GM19395 (cell line): Measurements from ENCODE around the gene NLRP10.
A peak's percentile ranks its signal among the peaks of the same experiment; 100 is the strongest.
"Not testable (repeated sequence)": the region's sequence is repeated elsewhere in the genome, so short reads cannot be mapped to it uniquely, and the experiment has no call there.

ENCODE experiments used
- ATAC-seq: cut with Tn5 transposase; IDR thresholded peaks from one replicate; pipeline ENCODE4 v1.9.1; 2021; ENCODE audit warnings: mild to moderate bottlenecking, moderate library complexity; ENCODE audit not compliant: unreplicated experiment

The NLRP10 gene

GRCh38 chr11:7965386-7965785, at the start of gene NLRP10:
Gene NLRP10, minus strand, starts transcription at chr11:7965447. Its CDS starts 1,952 bp downstream, at chr11:7963495.
- no peak for ATAC-seq

- no peak for ATAC-seq
Measured at GRCh38 chr11:8013833-8014232, 48.6 kb upstream of the NLRP10 start.

DNA sequence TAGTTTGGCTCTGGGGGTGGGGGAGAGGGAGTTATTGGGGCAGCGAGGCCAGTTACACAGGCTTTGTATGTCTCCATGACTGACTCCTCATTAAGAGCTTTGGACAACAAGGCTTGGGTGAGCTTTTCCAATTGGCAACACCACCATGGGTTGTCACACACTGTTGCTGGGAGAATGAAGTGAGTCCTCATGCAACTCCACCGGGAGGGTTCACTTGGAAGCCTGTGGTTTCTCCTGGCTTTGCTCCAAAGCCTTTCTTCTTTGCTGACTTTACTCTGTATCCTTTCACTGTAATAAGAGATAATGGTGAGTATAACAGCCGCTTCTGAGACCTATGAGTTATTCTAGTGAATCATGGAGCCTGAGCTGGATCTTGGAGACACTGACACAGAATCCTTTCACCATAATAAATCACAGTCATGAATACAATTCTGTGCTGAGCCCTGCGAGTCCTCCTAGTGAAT, 46.8 kb upstream of the NLRP10 start:
- no peak for ATAC-seq

GRCh38 chr11:8011371-8011770, 46.1 kb upstream of the NLRP10 start:
- no peak for ATAC-seq

- no peak for ATAC-seq
Measured at GRCh38 chr11:8009856-8010255, 44.6 kb upstream of the NLRP10 start.

GRCh38 chr11:8008212-8008611, 43.0 kb upstream of the NLRP10 start:
- ATAC-seq = no peak

GRCh38 chr11:8006349-8006977, 41.2 kb upstream of the NLRP10 start:
- peak; percentile 87 for ATAC-seq

- no peak for ATAC-seq
Measured at GRCh38 chr11:8005556-8005955, 40.3 kb upstream of the NLRP10 start.

DNA sequence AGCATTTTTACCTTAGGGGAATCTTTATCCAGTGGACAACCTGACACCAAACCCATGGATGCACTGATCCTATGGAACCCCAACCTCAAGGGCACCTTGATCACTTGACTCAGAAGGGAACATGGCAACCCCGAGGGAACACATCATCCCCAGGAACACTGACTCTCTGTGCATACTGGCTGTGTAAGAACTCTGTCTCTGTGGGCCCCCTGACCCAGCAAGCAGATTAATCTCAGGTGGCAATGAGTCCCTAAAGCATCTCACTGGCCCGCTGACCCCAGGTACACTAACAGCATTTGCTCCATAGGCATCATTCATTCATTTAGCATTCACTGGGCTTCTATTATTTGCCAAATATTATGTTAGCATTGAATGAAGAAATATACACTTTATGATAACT, 38.8 kb upstream of the NLRP10 start:
- no peak for ATAC-seq

GRCh38 chr11:8003187-8003586, 37.9 kb upstream of the NLRP10 start:
- ATAC-seq = no peak

DNA sequence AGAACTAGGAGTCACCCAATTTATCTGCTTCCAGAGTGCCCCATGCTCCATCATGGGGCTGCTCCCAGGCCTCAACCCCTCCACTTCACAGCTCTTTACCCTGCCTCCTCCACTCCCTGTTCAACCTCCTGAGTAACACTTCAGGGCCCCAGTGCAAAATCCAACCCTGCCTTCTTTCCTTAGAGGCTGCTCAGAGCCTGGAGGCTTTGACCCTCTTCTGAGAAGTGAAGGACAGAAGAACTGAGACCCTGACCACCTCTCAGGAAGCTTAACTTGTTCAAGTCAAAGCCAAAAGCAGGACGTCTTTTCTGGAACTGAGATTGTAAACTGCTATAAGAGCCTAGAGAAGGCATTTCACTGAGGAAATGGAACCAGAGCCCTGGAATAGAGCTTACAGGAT, 37.4 kb upstream of the NLRP10 start:
- no peak for ATAC-seq

GRCh38 chr11:8000390-8000789, 35.1 kb upstream of the NLRP10 start:
- no peak for ATAC-seq

DNA sequence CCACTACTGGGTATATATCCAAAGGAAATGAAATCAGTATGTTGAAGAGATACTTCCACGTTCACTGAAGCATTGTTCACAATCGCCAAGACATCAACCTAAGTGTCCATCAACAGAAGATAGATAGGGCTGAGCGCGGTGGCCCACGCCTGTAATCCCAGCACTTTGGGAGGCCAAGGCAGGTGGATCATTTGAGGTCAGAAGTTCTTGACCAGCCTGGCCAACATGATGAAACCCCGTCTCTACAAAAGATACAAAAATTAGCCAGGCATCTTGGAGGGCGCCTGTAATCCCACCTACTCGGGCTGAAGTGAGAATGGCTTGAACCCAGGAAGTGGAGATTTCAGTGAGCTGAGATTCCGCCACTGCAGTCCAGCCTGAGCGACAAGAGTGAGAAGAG, 34.5 kb upstream of the NLRP10 start:
- ATAC-seq = no peak

DNA sequence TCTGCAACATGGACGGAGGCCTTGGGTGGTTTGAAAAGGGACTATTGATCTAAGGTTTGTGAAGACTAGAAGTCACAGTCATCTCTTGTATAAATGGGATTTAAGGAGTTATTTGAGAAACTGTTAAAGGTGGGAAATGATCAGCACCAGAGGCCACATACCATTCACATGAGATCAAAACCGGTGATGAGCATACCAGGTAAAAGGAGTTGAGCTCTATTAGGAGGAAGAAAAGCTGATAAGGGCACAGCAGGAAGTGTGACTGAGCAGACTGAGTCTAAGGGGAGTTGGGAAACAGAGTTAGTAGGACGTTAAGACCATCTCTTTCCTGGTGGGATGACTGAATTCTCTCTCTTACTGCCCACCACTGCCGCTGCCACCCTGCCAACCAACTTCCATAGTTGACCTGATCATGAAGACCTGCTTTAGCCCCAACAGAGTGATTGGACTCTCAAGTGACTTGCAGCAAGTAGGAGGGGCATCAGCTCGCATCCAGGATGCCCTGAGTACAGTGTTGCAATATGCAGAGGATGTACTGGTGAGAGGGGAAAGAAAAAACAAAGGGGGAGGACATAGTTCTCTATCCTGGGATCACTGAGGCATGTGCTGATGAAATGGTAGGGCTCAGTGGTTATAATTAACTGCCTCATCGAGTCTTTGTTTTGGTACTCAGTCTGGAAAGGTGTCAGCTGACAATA, 29.5 kb upstream of the NLRP10 start:
- ATAC-seq = no peak

DNA sequence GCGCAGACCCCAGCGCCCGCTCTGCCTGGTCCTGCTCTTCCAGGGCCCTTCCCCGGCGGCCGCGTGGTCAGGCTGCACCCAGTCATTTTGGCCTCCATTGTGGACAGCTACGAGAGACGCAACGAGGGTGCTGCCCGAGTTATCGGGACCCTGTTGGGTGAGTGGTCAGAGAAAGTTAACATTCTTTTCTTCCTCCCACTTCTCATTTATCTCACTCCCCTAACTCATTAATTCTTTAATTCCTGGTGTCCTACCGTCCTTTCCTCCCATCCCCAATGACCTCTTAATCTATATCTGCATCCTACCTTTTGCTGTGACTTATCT, 22.3 kb upstream of the NLRP10 start:
- not testable (repeated sequence) for ATAC-seq

- peak; percentile 95 for ATAC-seq
Measured at GRCh38 chr11:7986768-7987559, 21.7 kb upstream of the NLRP10 start, which contains the start of gene EIF3F. Gene EIF3F, plus strand, starts transcription at chr11:7987337. Its CDS starts 16 bp downstream, at chr11:7987353.

DNA sequence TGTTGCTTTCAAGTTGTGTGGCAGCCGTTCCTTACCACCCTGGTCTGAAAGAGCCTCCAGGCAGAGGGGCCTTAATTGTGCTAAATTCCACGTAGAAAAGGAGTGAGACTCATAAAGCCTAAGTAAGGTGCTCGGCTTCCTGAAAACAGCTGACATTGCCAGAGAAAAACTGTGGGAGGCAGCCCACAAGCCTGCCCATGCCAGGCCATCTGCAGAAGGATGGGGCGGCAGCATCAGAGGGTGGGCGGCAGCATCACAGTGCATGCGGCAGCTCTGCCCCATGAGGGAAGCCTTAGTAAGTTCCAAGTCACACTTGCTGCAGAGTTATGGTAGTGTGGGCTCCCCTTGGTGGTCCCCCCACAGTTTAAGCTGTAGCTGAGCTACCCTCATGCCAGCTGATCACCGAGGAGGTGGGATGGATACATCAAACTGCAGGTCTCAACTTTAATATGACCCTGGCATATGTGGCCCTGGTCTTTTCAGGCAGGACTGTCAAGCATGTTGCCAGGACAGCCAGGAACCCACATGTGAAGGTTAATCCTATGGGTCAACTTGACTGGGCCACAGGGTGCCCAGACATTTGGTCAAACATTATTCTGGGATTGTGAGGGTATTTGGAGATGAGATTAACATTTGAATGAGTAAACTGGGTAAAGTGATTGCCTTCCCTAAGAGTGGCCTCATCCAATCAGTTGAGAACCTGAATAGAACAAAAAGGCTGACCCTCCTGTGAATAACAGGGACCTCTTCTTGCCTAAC, 18.8 kb upstream of the NLRP10 start:
- no peak for ATAC-seq

DNA sequence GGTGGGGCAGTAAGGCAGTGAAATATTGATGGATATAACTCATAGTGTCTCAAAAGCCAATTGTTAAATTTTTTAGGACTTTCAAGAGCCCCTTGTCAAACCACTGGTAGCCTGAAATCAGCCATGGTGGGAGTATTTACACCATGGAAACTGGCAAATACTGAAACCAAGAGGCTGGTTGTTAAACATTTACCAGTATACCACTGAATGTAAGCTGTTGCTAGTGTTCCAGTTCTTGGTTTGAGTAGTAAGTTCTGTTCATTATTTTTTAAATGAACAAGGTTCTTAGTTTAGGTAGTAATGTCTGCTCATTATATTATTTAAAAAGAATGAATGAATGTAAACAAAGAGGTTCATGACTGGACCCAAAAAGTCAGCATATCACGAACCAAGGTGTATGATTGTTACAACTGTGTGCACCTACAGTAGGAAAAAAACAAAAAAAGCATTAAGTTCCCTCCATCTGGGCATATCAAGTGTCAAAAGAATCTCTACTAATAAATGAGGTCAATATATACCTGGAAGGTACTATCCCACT, 17.4 kb upstream of the NLRP10 start:
- peak; percentile 44 for ATAC-seq

DNA sequence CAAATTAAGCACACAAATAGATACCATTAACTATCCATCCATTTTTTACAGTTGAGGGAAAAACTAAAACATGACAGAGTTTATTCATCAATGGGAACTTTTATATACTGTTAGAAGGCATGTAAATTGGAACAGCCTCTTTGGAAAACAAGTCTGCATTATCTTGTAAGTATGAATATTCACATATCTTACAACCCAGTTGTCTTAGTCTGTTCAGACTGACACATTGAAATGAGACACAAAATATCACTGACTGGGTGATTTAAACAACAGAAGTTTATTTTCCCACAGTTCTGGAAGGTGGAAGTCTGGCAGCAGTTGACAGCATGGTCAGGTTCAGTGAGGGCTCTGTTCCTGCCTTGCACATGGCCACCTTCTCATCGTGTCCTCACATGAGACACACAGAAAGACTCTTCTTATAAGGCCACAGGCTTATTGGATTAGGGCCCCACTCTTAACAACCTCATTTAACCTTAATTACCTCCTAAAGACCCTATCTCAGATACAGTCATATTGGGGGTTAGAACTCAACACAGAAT, 16.4 kb upstream of the NLRP10 start:
- ATAC-seq = no peak

DNA sequence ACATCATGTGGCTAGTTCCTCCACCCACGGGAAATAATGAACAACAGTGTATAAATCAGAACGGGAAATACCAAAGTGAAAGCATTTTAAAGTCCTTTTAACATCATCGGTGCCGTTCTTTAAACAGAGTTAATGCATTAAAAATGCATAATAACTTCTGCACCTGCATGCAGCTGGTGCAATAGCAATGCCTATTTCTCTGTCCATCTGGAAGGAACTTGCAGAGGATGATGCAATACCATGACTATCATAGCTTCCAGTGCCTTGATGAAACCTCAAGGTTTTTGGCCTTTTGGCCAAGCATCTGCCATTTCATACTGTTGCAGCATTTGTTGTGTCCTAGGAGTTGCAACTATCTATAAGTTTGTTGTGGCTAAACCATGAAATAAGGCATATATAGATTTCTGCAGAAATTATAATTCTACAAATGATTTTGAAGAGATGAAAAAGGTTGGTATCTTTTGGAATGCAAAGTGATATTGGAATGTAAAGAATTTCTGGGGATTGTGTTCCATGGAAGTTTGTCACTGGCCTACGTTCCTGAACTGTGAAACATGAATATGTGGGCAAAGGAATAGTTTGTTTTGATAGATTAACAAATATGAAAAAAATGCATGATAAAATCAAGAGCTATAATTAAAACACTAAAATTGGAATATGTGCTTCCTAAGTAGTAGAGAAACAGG, 12.1 kb upstream of the NLRP10 start:
- ATAC-seq = no peak
